GM18951 (cell line): Measurements from ENCODE around the gene SMURF2.

Experiments used
- POLR2A ChIP-seq: IDR thresholded peaks from 4 replicates; pipeline ENCODE4 v1.6.1; 2011; ENCODE audit warnings: mild to moderate bottlenecking; ENCODE audit not compliant: insufficient read length, insufficient read depth; ENCODE audit errors: extremely low read depth
- in situ Hi-C: fragments of 300-500 bp; cut with MboI; formaldehyde crosslinking; loops from one replicate; pipeline ENCODE4 v1.12.0; 2022; ENCODE audit warnings: low sequenced_read_pairs, mixed read lengths, inconsistent platforms; ENCODE audit not compliant: unreplicated experiment

The SMURF2 gene

GRCh38 chr17:64658931-64659330 is 3.2 kb downstream of the SMURF2 start:
- no peak for TF ChIP-seq POLR2A
- in situ Hi-C loops, result no loop called here

GRCh38 chr17:64657610-64658125 is 4.4 kb downstream of the SMURF2 start:
- TF ChIP-seq POLR2A, result no peak
- in situ Hi-C loops, result no loop called here

GRCh38 chr17:64655704-64656103 is 6.4 kb downstream of the SMURF2 start:
- in situ Hi-C loops, result no loop called here
- TF ChIP-seq POLR2A, result no peak

GRCh38 chr17:64653985-64654355 is 8.1 kb downstream of the SMURF2 start:
- no peak for TF ChIP-seq POLR2A
- in situ Hi-C loops, result no loop called here

GRCh38 chr17:64653325-64653984 is 8.7 kb downstream of the SMURF2 start:
- in situ Hi-C loops, result no loop called here
- TF ChIP-seq POLR2A, result no peak

GRCh38 chr17:64651889-64652288 is 10.2 kb downstream of the SMURF2 start:
- TF ChIP-seq POLR2A, result no peak
- in situ Hi-C loops, result no loop called here

GRCh38 chr17:64648234-64648633 is 13.9 kb downstream of the SMURF2 start:
- in situ Hi-C loops, result no loop called here
- no peak for TF ChIP-seq POLR2A

- no peak for TF ChIP-seq POLR2A
- in situ Hi-C loops, result no loop called here
Measured at GRCh38 chr17:64647817-64648216, 14.3 kb downstream of the SMURF2 start.

- in situ Hi-C loops, result no loop called here
- no peak for TF ChIP-seq POLR2A
Measured at GRCh38 chr17:64639516-64639915, 22.6 kb downstream of the SMURF2 start.

- TF ChIP-seq POLR2A, result no peak
- in situ Hi-C loops, result no loop called here
Measured at GRCh38 chr17:64638552-64639203, 23.4 kb downstream of the SMURF2 start.

GRCh38 chr17:64635647-64636305 is 26.3 kb downstream of the SMURF2 start:
- no peak for TF ChIP-seq POLR2A
- in situ Hi-C loops, result no loop called here

- TF ChIP-seq POLR2A, result no peak
- in situ Hi-C loops, result no loop called here
Measured at GRCh38 chr17:64634218-64634617, 27.9 kb downstream of the SMURF2 start.

GRCh38 chr17:64632606-64633005 is 29.5 kb downstream of the SMURF2 start:
- in situ Hi-C loops, result no loop called here
- TF ChIP-seq POLR2A, result no peak

- TF ChIP-seq POLR2A, result no peak
- in situ Hi-C loops, result no loop called here
Measured at GRCh38 chr17:64632194-64632593, 29.9 kb downstream of the SMURF2 start.
